GM18868 (cell line): Measurements from ENCODE around the gene PDE9A.

ENCODE experiments used
- ATAC-seq: cut with Tn5 transposase; IDR thresholded peaks from one replicate; pipeline ENCODE4 v1.9.1; 2021; ENCODE audit warnings: mild to moderate bottlenecking, moderate library complexity; ENCODE audit not compliant: unreplicated experiment

The PDE9A gene

DNA sequence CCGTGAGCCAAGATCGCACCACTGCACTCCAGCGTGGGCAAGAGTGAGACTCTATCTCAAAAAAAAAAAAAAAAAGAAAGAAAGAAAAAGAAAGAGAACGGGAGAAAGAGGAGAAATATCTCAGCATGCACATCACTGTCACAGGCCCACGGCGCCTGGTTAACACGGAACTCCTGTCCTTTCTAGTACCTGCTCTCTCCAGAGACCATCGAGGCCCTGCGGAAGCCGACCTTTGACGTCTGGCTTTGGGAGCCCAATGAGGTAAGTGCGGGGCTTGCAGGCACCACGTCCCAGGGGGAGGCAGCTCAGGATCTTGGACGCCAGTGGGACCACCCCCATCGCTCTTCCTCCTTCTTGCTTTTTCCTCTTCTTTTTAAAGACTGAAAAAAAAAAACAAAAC is 100.4 kb downstream of the PDE9A start:
- ATAC-seq: no peak

GRCh38 chr21:42754270-42754933 is 101.0 kb downstream of the PDE9A start:
- no peak for ATAC-seq

DNA sequence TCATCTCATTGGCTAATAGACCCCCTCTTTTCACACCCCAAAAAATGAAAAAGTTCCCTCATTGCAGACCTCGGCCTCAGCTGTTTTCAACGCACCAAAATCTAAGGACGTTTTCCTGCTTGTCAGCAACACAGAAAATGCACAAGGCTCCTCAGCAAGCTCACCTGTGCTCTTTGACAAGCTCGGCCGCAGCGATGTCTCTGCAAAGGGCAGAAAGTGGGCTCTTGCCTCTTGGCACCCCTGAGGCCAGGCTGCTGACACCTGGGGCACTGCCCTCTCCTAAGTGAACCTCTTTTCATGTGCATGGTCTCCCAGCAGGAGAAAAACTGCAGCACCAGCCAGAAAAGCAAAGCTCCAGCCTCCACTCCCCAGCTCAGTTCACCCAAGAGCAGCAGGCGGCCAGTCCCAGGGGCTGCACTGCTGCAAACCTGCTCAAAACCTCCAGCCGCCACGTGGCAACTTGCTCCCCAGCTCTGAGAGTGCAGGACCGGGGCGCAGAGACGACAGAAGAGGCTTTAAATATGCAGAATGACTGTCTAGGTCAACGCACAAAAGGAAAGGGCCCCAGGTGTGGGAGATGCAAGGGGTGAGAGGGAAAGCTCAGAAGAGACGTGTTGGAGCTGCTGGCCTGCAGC is 101.7 kb downstream of the PDE9A start:
- ATAC-seq: no peak

GRCh38 chr21:42755766-42756579 is 102.6 kb downstream of the PDE9A start:
- no peak for ATAC-seq

DNA sequence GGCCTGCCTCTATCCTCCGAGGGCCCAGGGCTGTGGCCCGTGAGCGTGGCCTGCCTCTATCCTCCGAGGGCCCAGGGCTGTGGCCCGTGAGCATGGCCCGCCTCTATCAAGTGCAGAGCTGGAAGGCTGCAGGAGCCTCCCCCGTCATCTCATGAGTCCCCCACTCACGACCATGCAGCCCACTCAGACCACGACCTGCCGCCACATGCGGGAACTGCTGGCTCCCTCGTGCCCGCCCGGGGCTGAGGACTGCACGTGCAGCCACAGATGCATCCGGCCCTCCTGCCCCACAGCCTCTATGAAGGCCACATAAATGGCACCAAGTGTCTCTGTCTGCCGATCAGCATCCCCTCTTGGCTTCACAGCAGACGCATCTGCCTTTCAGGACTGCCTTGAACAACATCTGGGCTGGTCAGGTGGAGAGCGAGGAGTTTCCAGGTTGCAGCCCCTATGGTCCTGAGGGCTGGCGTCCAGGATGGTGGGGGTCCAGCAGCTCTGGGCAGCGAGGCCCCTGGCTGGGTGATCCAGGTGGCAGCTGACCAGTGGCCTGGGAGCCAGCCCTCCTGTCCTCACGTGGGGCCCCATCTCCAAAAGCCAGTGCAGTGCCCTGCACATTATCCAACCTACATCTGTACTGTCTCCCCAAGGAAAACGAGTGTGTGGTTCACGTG is 103.3 kb downstream of the PDE9A start:
- no peak for ATAC-seq

- ATAC-seq: no peak
These were observed 104.0 kb downstream of the PDE9A start for GRCh38 chr21:42757422-42757821.

DNA sequence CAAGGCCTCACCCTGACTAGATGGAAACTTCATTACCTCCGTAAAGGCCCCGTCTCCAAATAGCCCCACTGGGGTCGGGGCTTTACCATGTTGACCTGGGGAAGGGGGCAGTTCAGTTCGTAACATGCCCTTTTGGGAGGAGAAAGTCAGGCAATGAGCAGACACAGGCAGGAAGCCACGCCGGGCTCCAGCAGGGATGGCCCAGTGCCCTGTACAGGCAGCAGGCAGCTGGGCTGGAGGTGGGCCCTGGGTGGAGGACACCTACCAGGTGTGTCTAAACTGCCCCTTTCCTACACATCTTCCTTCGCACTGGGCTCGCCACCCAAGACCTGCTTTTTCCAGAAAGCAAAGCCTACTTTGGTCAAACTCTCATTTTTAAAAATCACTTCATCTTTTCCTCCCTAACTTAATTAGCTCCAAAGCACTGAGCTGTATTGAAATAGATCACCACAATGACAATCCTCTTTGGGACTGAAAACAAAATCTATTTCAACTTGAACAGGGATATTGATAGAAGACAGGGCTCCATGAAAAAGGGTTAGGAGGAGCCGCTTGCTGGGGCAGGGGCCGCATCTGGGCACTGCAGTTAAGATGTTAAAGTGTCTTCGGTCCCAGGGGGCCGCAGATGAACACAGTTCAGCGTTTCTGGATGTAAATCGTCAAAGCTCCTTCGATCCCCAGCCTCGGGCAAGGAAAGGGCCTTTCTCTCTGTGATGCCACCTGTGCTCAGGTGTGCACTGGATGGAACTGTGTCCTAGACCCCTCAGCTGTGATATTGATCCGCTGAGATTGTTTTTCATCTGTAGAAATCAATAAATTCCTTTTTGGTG is 104.6 kb downstream of the PDE9A start:
- no peak for ATAC-seq

DNA sequence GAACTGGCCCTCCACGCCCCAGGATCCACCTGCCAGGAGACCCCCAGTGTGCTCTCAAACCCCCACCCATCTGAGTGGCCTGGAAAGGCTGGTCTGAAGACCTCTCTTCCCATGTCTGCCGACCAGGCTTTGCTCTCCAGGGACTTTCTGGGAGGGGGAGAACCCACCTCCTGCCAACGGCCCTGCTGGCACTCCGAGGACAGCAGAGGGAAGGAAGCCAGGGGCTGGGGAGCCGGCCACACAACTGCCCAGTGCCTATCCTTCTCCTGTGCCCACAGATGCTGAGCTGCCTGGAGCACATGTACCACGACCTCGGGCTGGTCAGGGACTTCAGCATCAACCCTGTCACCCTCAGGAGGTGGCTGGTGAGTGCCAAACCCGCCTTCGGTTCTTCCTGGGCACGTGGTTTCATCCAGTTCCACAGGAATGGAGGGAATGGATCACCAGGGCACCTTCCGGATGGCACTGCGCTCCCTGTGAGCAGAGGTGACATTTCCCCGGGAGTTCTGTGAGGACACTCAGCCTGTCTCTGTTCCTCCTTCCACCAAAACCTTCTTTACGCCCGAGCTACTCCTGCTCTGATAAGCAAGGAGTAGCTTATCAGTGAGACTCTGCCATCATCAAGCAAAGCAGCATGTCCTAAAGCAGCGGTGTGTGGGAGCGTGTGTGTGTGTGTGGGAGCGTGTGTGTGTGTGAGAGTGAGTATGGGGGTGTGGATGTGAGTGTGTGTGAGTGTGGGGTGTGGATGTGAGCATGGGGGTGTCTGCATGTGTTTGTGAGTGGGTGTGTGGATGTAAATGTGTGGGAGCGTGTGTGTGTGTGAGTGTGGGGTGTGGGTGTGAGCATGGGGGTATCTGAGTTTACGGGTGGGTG is 105.5 kb downstream of the PDE9A start:
- ATAC-seq: no peak

DNA sequence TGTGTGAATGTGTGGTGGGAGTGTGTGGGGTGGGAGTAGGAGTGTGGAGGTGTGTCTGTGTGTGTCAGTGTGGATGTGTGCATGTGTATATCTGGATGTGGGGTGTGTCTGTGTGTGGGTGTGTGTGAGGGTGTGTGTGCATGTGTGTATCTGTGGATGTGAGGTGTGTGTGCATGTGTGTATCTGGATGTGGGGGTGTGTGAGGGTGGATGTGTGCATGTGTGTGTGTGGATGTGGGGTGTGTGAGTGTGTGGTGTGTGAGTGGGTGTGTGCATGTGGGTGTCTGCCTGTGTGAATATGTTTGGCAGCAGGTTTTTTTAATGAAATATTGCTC is 106.1 kb downstream of the PDE9A start:
- no peak for ATAC-seq

DNA sequence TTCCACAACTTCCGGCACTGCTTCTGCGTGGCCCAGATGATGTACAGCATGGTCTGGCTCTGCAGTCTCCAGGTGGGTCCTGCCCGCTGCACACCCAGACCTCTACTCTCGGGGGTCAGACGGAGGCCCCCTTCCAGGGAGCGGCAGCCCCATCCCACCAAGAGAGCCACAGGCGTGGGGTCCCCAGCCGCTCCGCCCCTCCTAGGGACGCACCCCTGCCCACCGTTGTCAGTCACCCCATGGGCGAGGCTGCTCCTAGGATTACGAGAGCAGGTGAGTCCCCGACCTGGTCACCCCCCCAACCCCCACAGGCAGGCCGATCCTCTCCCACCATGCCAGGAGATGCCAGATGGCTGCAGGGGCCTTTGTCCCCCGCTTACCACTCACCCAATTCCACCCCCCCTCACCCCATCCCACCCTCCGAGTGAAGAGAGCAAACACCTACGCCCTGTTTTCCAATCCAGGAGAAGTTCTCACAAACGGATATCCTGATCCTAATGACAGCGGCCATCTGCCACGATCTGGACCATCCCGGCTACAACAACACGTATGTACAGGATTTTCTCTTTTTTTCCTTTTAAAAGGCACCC is 107.0 kb downstream of the PDE9A start:
- no peak for ATAC-seq

- no peak for ATAC-seq
These were observed 107.7 kb downstream of the PDE9A start for GRCh38 chr21:42760951-42761751.

DNA sequence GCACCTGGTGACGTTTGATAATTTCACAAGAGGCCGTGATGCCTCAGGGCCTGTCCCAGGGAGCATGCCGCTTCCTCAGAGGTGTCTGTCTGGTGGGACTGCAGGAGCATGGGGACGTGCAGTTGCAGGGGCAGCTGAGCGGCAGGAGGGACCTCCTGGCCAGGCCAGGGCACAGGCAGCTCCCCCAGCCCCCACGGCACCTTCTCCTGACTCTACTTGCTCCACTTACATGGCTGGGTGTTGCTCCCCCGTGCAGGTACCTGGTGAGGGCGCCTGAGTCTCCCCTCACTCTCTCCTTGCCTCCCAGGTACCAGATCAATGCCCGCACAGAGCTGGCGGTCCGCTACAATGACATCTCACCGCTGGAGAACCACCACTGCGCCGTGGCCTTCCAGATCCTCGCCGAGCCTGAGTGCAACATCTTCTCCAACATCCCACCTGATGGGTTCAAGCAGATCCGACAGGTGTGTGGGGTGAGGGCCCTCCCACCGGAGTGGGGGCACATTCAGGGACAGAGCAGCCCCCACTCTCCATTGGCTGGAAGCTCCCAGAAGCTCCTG is 108.4 kb downstream of the PDE9A start:
- ATAC-seq: no peak

DNA sequence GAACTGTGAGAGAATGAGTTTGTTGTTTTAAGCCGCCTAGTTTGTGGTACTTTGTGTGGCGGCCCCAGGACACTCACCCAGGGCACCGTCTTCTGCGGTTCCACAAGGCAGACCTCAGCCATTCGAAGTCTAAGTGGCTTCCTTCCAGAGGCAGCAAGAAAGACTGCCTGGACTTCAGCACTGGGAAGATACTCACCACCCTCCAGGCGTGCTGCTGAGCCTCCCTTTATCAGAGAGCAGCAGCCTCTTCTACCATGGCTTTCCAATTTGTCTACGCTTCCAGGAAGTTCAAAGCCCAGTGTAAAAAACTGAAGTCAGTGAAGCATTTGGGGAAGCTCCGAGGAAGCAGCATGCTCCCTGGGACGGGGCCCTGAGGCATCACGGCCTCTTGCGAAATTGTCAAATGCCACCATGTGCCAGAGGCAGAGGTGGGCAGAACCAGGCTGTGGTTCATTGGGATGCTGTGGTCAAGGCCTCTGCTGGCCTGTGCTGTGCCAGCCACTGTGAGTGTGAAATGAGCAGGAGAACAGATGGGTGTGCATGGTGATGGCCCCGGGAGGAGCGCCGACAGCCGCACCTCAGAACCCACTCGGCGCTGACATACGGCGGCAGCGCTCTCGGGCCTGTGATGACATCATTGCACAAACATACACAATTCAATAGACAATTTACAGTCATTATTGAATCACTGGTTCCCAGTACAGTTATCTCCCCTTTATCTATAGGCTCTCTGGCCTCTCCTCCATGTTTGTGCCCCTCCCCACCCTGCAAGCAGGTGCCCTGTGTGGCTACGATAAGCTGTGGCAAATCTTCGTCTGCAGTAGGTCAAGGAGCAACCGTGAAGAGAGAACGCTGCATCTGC is 110.4 kb downstream of the PDE9A start:
- ATAC-seq: no peak

DNA sequence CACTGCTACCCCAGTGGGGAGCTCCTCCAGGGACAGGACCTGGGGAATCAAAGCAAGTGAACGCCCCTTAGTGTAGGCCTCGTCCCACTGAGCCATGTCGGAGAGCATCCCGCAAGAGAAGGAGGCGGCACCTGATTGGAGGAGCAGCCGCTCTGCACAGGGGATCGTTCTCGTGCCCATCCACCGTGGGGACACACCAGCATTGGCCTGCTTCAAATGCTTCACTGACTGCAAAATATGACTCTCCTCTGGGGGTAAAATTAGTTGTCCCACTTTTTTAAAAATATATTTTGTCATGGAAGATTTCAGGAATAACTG is 111.0 kb downstream of the PDE9A start:
- no peak for ATAC-seq

DNA sequence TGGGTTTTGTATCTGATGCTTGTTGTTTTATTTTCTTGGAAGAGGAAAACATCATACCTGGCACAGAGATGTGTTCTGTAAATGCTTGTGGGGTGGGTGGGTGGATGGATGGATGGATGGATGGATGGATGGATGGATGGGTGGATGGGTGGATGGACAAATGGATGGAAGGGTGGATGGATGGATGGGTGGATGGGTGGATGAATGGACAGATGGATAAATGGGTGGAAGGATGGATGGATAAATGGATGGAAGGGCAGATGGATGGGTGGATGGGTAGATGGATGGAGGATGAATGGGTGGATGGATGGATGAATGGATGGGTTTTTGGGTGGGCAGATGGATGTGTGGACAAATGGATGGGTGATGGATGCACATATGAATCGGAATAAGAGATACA is 111.5 kb downstream of the PDE9A start:
- ATAC-seq: no peak

GRCh38 chr21:42765656-42766055 is 112.2 kb downstream of the PDE9A start:
- no peak for ATAC-seq

DNA sequence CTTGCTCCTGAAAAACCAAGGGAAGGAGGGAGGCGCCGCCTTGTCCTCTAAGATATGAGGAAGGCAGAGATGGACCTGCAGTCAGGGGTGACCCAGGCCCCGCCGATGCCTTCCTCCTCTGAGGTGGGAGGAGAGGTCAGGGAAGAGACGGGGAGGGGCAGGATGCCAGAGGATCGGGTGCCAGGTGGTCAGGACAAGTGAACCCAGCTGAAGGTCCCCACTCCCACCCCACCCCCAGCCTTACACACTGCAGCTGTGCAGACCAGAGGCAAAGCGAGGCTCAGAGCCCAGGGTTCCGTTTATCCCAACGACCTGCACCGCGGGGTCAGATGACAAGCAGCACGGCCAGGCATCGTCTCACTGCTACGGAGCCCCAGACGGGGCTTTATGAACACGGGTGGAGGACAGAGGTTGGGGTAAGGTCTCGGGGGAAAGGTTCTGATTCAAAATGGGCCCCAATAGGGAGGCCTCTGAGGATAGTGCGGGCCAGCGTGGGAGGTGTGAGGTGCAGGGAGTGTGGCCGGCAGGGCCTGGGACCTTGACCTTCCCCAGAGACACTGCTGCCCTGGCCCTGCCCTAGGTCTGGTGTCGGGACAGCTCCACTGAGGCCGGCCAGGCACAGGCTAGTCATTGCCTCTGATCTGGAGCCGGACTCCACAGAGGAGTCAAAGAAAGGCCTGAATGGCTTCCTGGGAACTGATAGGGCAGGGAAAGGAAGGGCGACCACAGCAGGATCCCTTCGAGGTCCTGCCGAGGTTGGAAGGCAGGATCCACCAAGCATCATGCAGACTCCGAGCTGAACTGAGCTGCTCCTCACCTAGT is 113.5 kb downstream of the PDE9A start:
- ATAC-seq: no peak
